Measurements from ENCODE around the gene JAZF1. TPM values are rescaled to one million over a fixed set of nuclear protein-coding genes. Genes with fewer than 3 reads are reported as not detected.

JAZF1 gene
- polyA plus RNA-seq, 1 experiment, result 11.6 TPM

DNA sequence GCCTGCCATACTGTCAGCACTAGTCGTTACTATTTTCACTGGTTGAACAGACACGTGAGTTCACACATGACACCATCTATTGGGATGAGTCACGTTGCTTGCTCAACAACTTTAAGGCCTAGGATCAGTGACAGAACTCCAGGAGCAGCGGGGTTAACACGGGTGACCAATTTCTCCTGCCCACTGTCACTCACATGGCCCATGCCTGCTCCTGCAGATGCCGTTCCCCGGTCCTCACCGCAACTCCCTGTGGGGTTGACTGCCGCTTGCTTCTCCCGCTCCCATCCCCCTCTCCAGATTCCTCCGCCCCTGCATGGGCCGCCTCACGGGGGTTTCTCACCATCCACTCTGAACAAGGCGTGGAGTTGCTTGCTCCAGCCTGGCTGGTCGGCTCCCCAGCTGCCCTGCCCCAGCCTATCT, 312.5 kb downstream of the JAZF1 start:
- POLR2A ChIA-PET, result no interaction called here
- TF ChIP-seq, protein P1, sequence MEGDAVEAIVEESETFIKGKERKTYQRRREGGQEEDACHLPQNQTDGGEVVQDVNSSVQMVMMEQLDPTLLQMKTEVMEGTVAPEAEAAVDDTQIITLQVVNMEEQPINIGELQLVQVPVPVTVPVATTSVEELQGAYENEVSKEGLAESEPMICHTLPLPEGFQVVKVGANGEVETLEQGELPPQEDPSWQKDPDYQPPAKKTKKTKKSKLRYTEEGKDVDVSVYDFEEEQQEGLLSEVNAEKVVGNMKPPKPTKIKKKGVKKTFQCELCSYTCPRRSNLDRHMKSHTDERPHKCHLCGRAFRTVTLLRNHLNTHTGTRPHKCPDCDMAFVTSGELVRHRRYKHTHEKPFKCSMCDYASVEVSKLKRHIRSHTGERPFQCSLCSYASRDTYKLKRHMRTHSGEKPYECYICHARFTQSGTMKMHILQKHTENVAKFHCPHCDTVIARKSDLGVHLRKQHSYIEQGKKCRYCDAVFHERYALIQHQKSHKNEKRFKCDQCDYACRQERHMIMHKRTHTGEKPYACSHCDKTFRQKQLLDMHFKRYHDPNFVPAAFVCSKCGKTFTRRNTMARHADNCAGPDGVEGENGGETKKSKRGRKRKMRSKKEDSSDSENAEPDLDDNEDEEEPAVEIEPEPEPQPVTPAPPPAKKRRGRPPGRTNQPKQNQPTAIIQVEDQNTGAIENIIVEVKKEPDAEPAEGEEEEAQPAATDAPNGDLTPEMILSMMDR (IDR thresholded peaks at IDR 0.05; ENCODE audit: insufficient read depth, low read depth, low read length), result no peak
- no peak for DNase-seq (ENCODE audit: low read depth)

DNA sequence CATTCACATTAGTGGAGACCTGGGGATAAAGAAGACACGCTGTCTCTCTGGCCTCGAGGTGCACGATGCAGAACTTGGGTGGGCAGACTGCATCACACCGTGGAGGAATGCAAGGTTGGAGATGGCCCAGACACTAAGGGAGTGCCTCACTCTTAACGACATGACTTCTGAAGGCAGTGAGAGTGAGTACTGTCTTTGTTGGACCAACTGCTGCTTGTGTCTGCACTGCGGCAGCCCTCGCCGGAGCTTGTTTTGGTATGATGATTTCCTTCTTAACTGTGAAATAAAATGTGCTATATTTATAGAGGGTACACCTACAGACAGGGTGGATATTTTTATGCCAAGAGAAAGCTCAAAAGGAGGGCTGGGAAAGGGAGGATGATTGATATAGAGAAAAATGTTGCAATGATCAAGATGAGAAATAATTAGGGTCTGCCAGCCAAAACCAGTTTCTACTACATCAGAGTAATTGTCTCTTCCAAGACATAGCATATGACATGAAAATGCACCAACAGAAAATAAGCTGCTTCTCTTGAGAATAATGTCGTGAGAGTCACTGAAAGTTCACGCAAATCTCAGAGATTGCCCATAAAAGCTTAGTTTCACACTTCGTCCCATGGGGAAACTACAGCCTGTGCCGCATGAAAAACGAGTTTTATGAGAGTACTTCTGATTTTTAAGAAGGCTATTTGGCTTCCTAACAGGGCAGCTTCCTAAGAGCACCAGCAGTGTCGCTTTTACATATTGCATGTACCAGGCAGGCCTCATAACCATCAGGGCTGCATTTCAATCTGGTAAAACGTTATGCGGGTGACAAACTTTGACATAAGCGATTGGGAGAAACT, 313.5 kb downstream of the JAZF1 start:
- Histone ChIP-seq H3K27me3 (ENCODE audit: control insufficient read depth, insufficient read depth, low read length) (no peaks in the 10 kb centered on the region), H3K4me3 (ENCODE audit: low read depth, low read length) (no peak overlapping the region), H3K36me3 (ENCODE audit: control insufficient read depth, insufficient read depth, low read length) (peaks cover 2% of the 10 kb centered on the region)
- ChIA-PET CTCF (interaction anchor here (1.3 kb wide), 1 partner anchor 153 kb away, joined by 3 read pairs; no protein-coding TSS in a partner anchor), POLR2A (no interaction called here)
- TF ChIP-seq, protein P1 (IDR thresholded peaks at IDR 0.05; ENCODE audit: insufficient read depth, low read depth, low read length), result no peak
- no peak for DNase-seq (ENCODE audit: low read depth)

More for the DNA sequence above, 312.5 kb downstream of the JAZF1 start:
- CTCF ChIA-PET, result no interaction called here
- H3K27me3 ChIP-seq (ENCODE audit: control insufficient read depth, insufficient read depth, low read length), result no peaks in the 10 kb centered on the region
- H3K4me3 ChIP-seq (ENCODE audit: low read depth, low read length), result no peak overlapping the region
- peaks cover 2% of the 10 kb centered on the region for H3K36me3 ChIP-seq (ENCODE audit: control insufficient read depth, insufficient read depth, low read length)

DNA sequence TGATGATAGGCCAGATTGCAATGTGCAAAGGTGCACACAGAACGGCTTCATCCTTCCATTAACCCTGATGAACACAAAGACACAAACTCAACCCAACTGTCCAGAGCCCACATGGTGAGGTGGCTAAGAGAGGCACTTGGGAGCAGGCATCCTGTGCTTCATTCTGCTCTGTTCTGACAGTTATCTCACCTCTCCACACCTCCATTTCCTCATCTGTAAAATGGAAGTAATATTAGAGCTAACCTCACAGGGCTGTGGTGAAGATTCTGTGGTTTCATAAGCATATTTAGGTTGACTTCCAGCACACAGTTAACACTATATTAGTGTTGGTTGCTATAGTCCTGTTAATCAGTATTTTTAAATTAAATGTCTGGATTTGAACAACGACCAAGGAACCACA, 314.3 kb downstream of the JAZF1 start:
- H3K36me3 ChIP-seq (ENCODE audit: control insufficient read depth, insufficient read depth, low read length), result peaks cover 2% of the 10 kb centered on the region
- ChIA-PET POLR2A (no interaction called here), CTCF (interaction anchor here (1.3 kb wide), 1 partner anchor 154 kb away, joined by 3 read pairs; no protein-coding TSS in a partner anchor)
- TF ChIP-seq, protein P1 (IDR thresholded peaks at IDR 0.05; ENCODE audit: insufficient read depth, low read depth, low read length), result no peak
- H3K4me3 ChIP-seq (ENCODE audit: low read depth, low read length), result no peak overlapping the region
- no peak for DNase-seq (ENCODE audit: low read depth)
- H3K27me3 ChIP-seq (ENCODE audit: control insufficient read depth, insufficient read depth, low read length), result no peaks in the 10 kb centered on the region

DNA sequence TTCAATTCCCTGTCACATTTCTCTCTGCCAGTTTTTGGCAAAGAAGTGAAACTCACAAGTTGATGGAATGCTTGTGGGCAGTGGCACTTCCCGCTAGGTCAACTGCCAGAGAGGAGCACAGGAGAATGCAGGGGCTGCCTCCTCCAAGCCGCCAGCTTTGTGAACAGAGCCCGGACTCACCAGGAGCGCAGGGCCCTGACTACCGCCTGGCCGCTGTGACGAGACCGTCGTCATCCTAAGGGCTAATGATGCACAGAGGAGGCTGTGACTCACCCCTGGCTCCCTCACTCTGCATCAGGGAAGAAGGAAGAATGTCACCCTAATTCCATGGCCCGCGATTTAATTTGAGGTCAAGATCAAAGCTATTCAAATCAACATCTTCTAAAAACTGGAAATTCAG, 316.7 kb downstream of the JAZF1 start:
- H3K36me3 ChIP-seq (ENCODE audit: control insufficient read depth, insufficient read depth, low read length), result peaks cover 2% of the 10 kb centered on the region
- TF ChIP-seq, protein P1 (IDR thresholded peaks at IDR 0.05; ENCODE audit: insufficient read depth, low read depth, low read length), result no peak
- ChIA-PET CTCF (no interaction called here), POLR2A (no interaction called here)
- DNase-seq (ENCODE audit: low read depth), result no peak
- H3K27me3 ChIP-seq (ENCODE audit: control insufficient read depth, insufficient read depth, low read length), result no peaks in the 10 kb centered on the region
- no peak overlapping the region for H3K4me3 ChIP-seq (ENCODE audit: low read depth, low read length)

DNA sequence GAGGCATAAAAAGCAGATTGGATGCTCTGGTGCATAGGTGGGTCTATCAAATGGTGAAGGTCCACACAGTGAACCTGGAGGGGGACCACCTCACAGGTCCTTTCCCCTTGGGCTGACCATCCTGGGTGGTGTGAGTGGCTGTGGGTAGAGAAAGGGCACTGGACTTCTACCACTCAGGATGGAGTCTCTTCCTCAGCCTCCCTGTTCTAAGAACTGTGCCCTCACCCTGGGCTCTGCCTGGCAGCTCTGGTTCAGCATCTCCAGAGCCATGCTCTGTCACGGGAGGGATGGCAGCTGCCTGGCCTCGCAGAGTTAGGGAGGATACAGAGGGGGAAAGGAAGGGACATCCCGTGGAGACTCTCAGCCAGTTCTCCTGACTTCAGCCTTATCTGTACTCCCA, 318.8 kb downstream of the JAZF1 start:
- ChIA-PET CTCF (interaction anchor here (1.3 kb wide), 1 partner anchor 10 kb away, joined by 3 read pairs; no protein-coding TSS in a partner anchor), POLR2A (interaction anchor here (0.7 kb wide), 1 partner anchor 163 kb away, joined by 5 read pairs; no protein-coding TSS in a partner anchor)
- no peak for DNase-seq (ENCODE audit: low read depth)
- no peaks in the 10 kb centered on the region for H3K27me3 ChIP-seq (ENCODE audit: control insufficient read depth, insufficient read depth, low read length)
- peaks cover 2% of the 10 kb centered on the region for H3K36me3 ChIP-seq (ENCODE audit: control insufficient read depth, insufficient read depth, low read length)
- H3K4me3 ChIP-seq (ENCODE audit: low read depth, low read length), result no peak overlapping the region
- TF ChIP-seq, protein P1 (IDR thresholded peaks at IDR 0.05; ENCODE audit: insufficient read depth, low read depth, low read length), result no peak

Data from BJ (cell line).